Dermis microvascular lymphatic vessel endothelial cell (primary cell): ENCODE results near the gene GJB3. TPM values are rescaled to one million over a fixed set of nuclear protein-coding genes. Genes with fewer than 3 reads are reported as not detected.
"Not testable (repeated sequence)": the region's sequence is repeated elsewhere in the genome, so short reads cannot be mapped to it uniquely, and the experiment has no call there.

Experiments used
- DNase-seq, 2 donors: peaks; one replicate each; pipeline versions ENCODE4 v3.0.0 to v3.0.0-alpha.2; 2010; ENCODE audit warnings: low read depth in 2 of 2
- total RNA-seq: library from RNA; depleted of rRNA; stranded (reverse); fragments of >200 nt; gene quantifications from 2 replicates; pipeline ENCODE4 v1.2.1, GENCODE V29; 2014

The GJB3 gene
- total RNA-seq, 1 donor from 2014 or later: 0.13 TPM

GRCh38 chr1:34759503-34760357 lies 21.3 kb upstream of the GJB3 start, which contains the start of gene GJB4:
TSS of gene GJB4 (plus strand) at chr1:34759740. CDS start at chr1:34761255, 1,515 bp downstream.
- no peak for DNase-seq

- no peak for DNase-seq
Observed at GRCh38 chr1:34761176-34761761, 19.7 kb upstream of the GJB3 start.

GRCh38 chr1:34761776-34762307 lies 19.2 kb upstream of the GJB3 start:
- no peak for DNase-seq

- no peak for DNase-seq
Observed at GRCh38 chr1:34762474-34763141, 18.4 kb upstream of the GJB3 start.

- no peak for DNase-seq
Observed at GRCh38 chr1:34763142-34763781, 17.8 kb upstream of the GJB3 start.

GRCh38 chr1:34768856-34769255 lies 12.2 kb upstream of the GJB3 start:
- DNase-seq: no peak

GRCh38 chr1:34770891-34771504 lies 10.0 kb upstream of the GJB3 start:
- no peak for DNase-seq

- DNase-seq: no peak
Observed at GRCh38 chr1:34771573-34772371, 9.2 kb upstream of the GJB3 start.

- not testable (repeated sequence) for DNase-seq
Observed at GRCh38 chr1:34773114-34773513, 7.9 kb upstream of the GJB3 start.

- no peak for DNase-seq
Observed at GRCh38 chr1:34774957-34775356, 6.1 kb upstream of the GJB3 start.

- DNase-seq: no peak
Observed at GRCh38 chr1:34776911-34777310, 4.1 kb upstream of the GJB3 start.

GRCh38 chr1:34777519-34778321 lies 3.3 kb upstream of the GJB3 start:
- DNase-seq: no peak

GRCh38 chr1:34778381-34778780 lies 2.6 kb upstream of the GJB3 start:
- no peak for DNase-seq

- DNase-seq: no peak
Observed at GRCh38 chr1:34779005-34779404, 2.0 kb upstream of the GJB3 start.

GRCh38 chr1:34779526-34779925 lies 1.5 kb upstream of the GJB3 start:
- DNase-seq: no peak

GRCh38 chr1:34779962-34780361 lies 1.1 kb upstream of the GJB3 start:
- DNase-seq: no peak

GRCh38 chr1:34780528-34780927 lies 486 bp upstream of the GJB3 start:
- DNase-seq: no peak

- DNase-seq: no peak
Observed at GRCh38 chr1:34781844-34782391, 904 bp downstream of the GJB3 start.

GRCh38 chr1:34784751-34785221 lies 3.8 kb downstream of the GJB3 start:
- no peak for DNase-seq
